Hepatocyte (in vitro differentiated cells): ENCODE results near the gene EIF3L. TPM values are rescaled to one million over a fixed set of nuclear protein-coding genes. Genes with fewer than 3 reads are reported as not detected.

ENCODE experiments used
- DNase-seq: peaks from one replicate; pipeline ENCODE4 v3.0.0-alpha.2; 2016; ENCODE audit warnings: low spot score
- H2AFZ ChIP-seq: fragments of 200-600 bp; sonication (generic); 2 replicates; pipeline ENCODE4 v1.6.0; 2016; ENCODE audit warnings: antibody characterized with exemption, mild to moderate bottlenecking
- H3K27ac ChIP-seq: fragments of 200-600 bp; sonication (generic); 2 replicates; pipeline ENCODE4 v1.5.1; 2016; ENCODE audit warnings: mild to moderate bottlenecking
- H3K27me3 ChIP-seq: fragments of 200-600 bp; sonication (generic); 2 replicates; pipeline ENCODE4 v1.6.1; 2016
- H3K36me3 ChIP-seq: fragments of 200-600 bp; sonication (generic); replicated peaks from 2 replicates; pipeline ENCODE4 v1.5.1; 2016; ENCODE audit warnings: low read depth; ENCODE audit not compliant: insufficient read depth
- H3K4me1 ChIP-seq: fragments of 200-600 bp; sonication (generic); 2 replicates; pipeline ENCODE4 v1.5.1; 2016; ENCODE audit warnings: mild to moderate bottlenecking, moderate library complexity; ENCODE audit not compliant: insufficient read depth
- H3K4me2 ChIP-seq: fragments of 200-600 bp; sonication (generic); 2 replicates; pipeline ENCODE4 v1.6.0; 2016
- H3K4me3 ChIP-seq: fragments of 200-600 bp; sonication (generic); 2 replicates; pipeline ENCODE4 v1.5.1; 2016; ENCODE audit warnings: mild to moderate bottlenecking
- H3K79me2 ChIP-seq: fragments of 200-600 bp; sonication (generic); 2 replicates; pipeline ENCODE4 v1.6.0; 2017; ENCODE audit warnings: mild to moderate bottlenecking
- H3K9me2 ChIP-seq: fragments of 200-600 bp; sonication (generic); replicated peaks from 2 replicates; pipeline ENCODE4 v1.6.0; 2017; ENCODE audit warnings: mild to moderate bottlenecking; ENCODE audit not compliant: insufficient read depth
- H3K9me3 ChIP-seq: fragments of 200-600 bp; sonication (generic); 2 replicates; pipeline ENCODE4 v1.5.1; 2016; ENCODE audit warnings: low read depth, mild to moderate bottlenecking
- H4K20me1 ChIP-seq: fragments of 200-600 bp; sonication (generic); 2 replicates; pipeline ENCODE4 v1.6.0; 2016; ENCODE audit warnings: mild to moderate bottlenecking; ENCODE audit not compliant: insufficient read depth, poor library complexity, severe bottlenecking
- CTCF ChIP-seq: fragments of 200-600 bp; sonication (generic); IDR thresholded peaks from 2 replicates; pipeline ENCODE4 v1.5.1; 2016; ENCODE audit warnings: antibody characterized with exemption, mild to moderate bottlenecking; ENCODE audit not compliant: poor library complexity
- EZH2 ChIP-seq: fragments of 200-600 bp; sonication (generic); IDR thresholded peaks from 2 replicates; pipeline ENCODE4 v1.6.1; 2016; ENCODE audit warnings: antibody characterized with exemption, mild to moderate bottlenecking, borderline replicate concordance
- EZH2phosphoT487 ChIP-seq: fragments of 200-600 bp; sonication (generic); IDR thresholded peaks from one replicate; pipeline ENCODE4 v1.6.1; 2018; ENCODE audit warnings: antibody characterized with exemption, mild to moderate bottlenecking, low read depth, moderate library complexity; ENCODE audit not compliant: unreplicated experiment, severe bottlenecking
- WGBS: methylation state at CpG from one replicate; pipeline ENCODE4 v1.1.6; 2016; ENCODE audit warnings: low lambda C conversion rate; ENCODE audit errors: missing lambda C conversion rate; 5-methylcytosine and 5-hydroxymethylcytosine counted together
- polyA plus RNA-seq: library from polyadenylated mRNA; unstranded; fragments of >200 nt; fragmentation: Nextera tagmentation; extraction: Ambion mirVana; gene quantifications from 2 replicates; pipeline ENCODE4 v1.2.1, GENCODE V29; 2016
- total RNA-seq: library from RNA; depleted of rRNA; stranded (reverse); fragments of >200 nt; gene quantifications from 2 replicates; pipeline ENCODE4 v1.2.3, GENCODE V29; 2014

Gene EIF3L
- total and polyA plus RNA-seq, 2 experiments from 2014 or later, result 172 to 365 TPM

GRCh38 chr22:37904572-37905533 lies 55.6 kb downstream of the EIF3L start:
- Histone ChIP-seq H3K9me2 (no peaks in the 10 kb centered on the region), H3K27me3 (no peaks in the 10 kb centered on the region), H3K79me2 (peaks cover 23% of the 10 kb centered on the region), H3K36me3 (no peaks in the 10 kb centered on the region), H4K20me1 (no peaks in the 10 kb centered on the region), H3K4me2 (peak overlapping the region; percentile 78), H2AFZ (peak overlapping the region; percentile 55), H3K4me3 (no peak overlapping the region), H3K4me1 (peaks cover 18% of the 10 kb centered on the region), H3K27ac (peak overlapping the region; percentile 92), H3K9me3 (no peaks in the 10 kb centered on the region)
- no peak for TF ChIP-seq EZH2
- no peak for TF ChIP-seq EZH2phosphoT487
- TF ChIP-seq CTCF, result no peak
- 64% methylated on average over 10 of the region's 10 CpGs for WGBS
- DNase-seq, result peak; percentile 84

- H2AFZ ChIP-seq, result peak within 1 kb of the TSS; percentile 56
- peak within 1 kb of the TSS; percentile 99 for H3K4me2 ChIP-seq
- no peaks in the 10 kb centered on the region for H3K9me3 ChIP-seq
- peak; percentile 20 for TF ChIP-seq CTCF
- no peak for TF ChIP-seq EZH2phosphoT487
- no peak for TF ChIP-seq EZH2
- no peaks in the 10 kb centered on the region for H3K36me3 ChIP-seq
- H3K27ac ChIP-seq, result peak within 1 kb of the TSS; percentile 92
- 10% methylated on average over 43 of the region's 90 CpGs for WGBS
- no peaks in the 10 kb centered on the region for H3K9me2 ChIP-seq
- DNase-seq, result peak; percentile 93
- peaks cover 27% of the 10 kb centered on the region for H3K79me2 ChIP-seq
- H3K27me3 ChIP-seq, result no peaks in the 10 kb centered on the region
- H3K4me1 ChIP-seq, result peaks cover 18% of the 10 kb centered on the region
- peak within 1 kb of the TSS; percentile 72 for H3K4me3 ChIP-seq
- no peaks in the 10 kb centered on the region for H4K20me1 ChIP-seq
Measured at GRCh38 chr22:37905534-37906363, 56.5 kb downstream of the EIF3L start, which contains the start of gene MICALL1. Gene MICALL1 (plus strand): TSS chr22:37906297. CDS start chr22:37906423, 126 bp downstream.

- no peak for DNase-seq
- H3K4me1 ChIP-seq, result peaks cover 18% of the 10 kb centered on the region
- TF ChIP-seq EZH2 (no peak), EZH2phosphoT487 (no peak), CTCF (no peak)
- peaks cover 27% of the 10 kb centered on the region for H3K79me2 ChIP-seq
- no peaks in the 10 kb centered on the region for H3K27me3 ChIP-seq
- H3K9me3 ChIP-seq, result no peaks in the 10 kb centered on the region
- H3K36me3 ChIP-seq, result no peaks in the 10 kb centered on the region
- no peaks in the 10 kb centered on the region for H4K20me1 ChIP-seq
- H3K27ac ChIP-seq, result peak overlapping the region; percentile 65
- H3K9me2 ChIP-seq, result no peaks in the 10 kb centered on the region
- 4% methylated on average over 28 of the region's 75 CpGs for WGBS
- H3K4me2 ChIP-seq, result peak overlapping the region; percentile 99
- H2AFZ ChIP-seq, result peak overlapping the region; percentile 56
- H3K4me3 ChIP-seq, result peak overlapping the region; percentile 72
Measured at GRCh38 chr22:37906364-37907008, 57.3 kb downstream of the EIF3L start.
